Gastrocnemius medialis (tissue), 4 donors: ENCODE data around the gene MEIS2. TPM values are rescaled to one million over a fixed set of nuclear protein-coding genes. Genes with fewer than 3 reads are reported as not detected.

Experiments used
- ATAC-seq, 2 donors: fragments of 150-250 bp; one replicate each; pipeline ENCODE4 v1.9.1; 2016
- DNase-seq, 2 donors: peaks; one replicate each; pipeline ENCODE4 v3.0.0-alpha.2; 2019
- H3K27ac ChIP-seq, 4 donors: fragments of 200-600 bp; sonication (generic); 1 replicate in 1 of 4; 2 replicates in 3 of 4; pipeline ENCODE4 v1.5.1; 2016 to 2018; ENCODE audit warnings: mild to moderate bottlenecking in 2 of 4, moderate library complexity in 1 of 4
- H3K27me3 ChIP-seq, 3 donors: fragments of 200-600 bp; sonication (generic) in 2 of 3; 1 replicate in 1 of 3; 2 replicates in 2 of 3; pipeline versions ENCODE4 v1.5.1 to v1.6.0; 2016 to 2019; ENCODE audit warnings: mild to moderate bottlenecking in 1 of 3, moderate library complexity in 1 of 3
- H3K36me3 ChIP-seq, 2 donors: fragments of 200-600 bp; sonication (generic) in 1 of 2; one replicate each; pipeline ENCODE4 v1.5.1; 2017 to 2018
- H3K4me1 ChIP-seq, 2 donors: fragments of 200-600 bp; sonication (generic) in 1 of 2; one replicate each; pipeline ENCODE4 v1.5.1; 2016 to 2017; ENCODE audit warnings: mild to moderate bottlenecking in 2 of 2
- H3K4me3 ChIP-seq, 4 donors: fragments of 200-600 bp; sonication (generic) in 3 of 4; 1 replicate in 1 of 4; 2 replicates in 3 of 4; pipeline ENCODE4 v1.5.1; 2016 to 2019; ENCODE audit warnings: mild to moderate bottlenecking in 2 of 4
- H3K9me3 ChIP-seq, 3 donors: fragments of 200-600 bp; sonication (generic) in 2 of 3; 1 replicate in 1 of 3; 2 replicates in 2 of 3; pipeline ENCODE4 v1.5.1; 2016 to 2019
- POLR2A ChIP-seq, 2 donors: fragments of 450-650 bp; IDR thresholded peaks; one replicate each; pipeline ENCODE4 v1.6.1; 2017; ENCODE audit warnings: antibody characterized with exemption in 2 of 2, mild to moderate bottlenecking in 2 of 2, moderate library complexity in 2 of 2
- in situ Hi-C, 4 donors: fragments of 200-750 bp; cut with MboI; loops; one replicate each; pipeline versions ENCODE4 v1.15.0 to v1.8.0; 2017; ENCODE audit warnings: low sequenced_read_pairs in 4 of 4
- intact Hi-C: fragments of 100-400 bp; cut with DNase I; formaldehyde crosslinking; loops from one replicate; pipeline ENCODE4 v1.15.1; 2023; ENCODE audit warnings: low total_unique reads
- total RNA-seq, 4 donors: library from RNA; depleted of rRNA; stranded (reverse); fragments of >200 nt; gene quantifications; one replicate each; pipeline versions ENCODE4 v1.1.0 to v1.2.3, GENCODE V29; 2016
- TF ChIP-seq, protein P1 (sequence below), 5 experiments: fragments of 450-650 bp in 3 of 5; fragments of 200-600 bp in 2 of 5; sonication (generic) in 2 of 5; IDR thresholded peaks in 4 of 5; conservative IDR thresholded peaks in 1 of 5; 1 replicate in 4 of 5; 2 replicates in 1 of 5; pipeline ENCODE4 v1.5.1; 2016 to 2019; ENCODE audit warnings: antibody characterized with exemption in 5 of 5, mild to moderate bottlenecking in 3 of 5, moderate library complexity in 3 of 5

The MEIS2 gene
- total RNA-seq, 4 donors from 2014 or later: 0.31 to 1.8 (median 0.40) TPM; not detected in 1

DNA sequence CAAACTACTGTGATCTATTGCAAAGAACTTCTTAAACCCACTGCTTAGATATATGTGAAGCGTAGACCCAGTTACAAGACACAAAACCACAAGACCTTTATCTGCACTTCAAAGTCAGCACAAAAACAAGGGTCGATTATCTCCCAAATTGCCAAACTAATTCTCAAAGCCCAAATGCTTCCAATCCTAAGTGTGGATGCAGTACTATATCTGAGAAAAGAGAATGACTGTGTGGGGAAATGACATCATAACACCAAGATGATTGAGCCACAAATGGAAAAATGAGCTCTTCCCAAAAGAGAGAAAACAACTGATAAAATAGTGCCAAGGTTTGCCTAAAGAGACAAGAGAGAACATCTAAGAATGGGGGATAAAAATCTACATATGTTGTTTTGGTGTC is 86.2 kb downstream of the MEIS2 start:
- H3K9me3 ChIP-seq: no peaks in the 10 kb centered on the region
- no peak overlapping the region for H3K4me3 ChIP-seq
- DNase-seq (no peak), ATAC-seq (no peak)
- TF ChIP-seq, protein P1, sequence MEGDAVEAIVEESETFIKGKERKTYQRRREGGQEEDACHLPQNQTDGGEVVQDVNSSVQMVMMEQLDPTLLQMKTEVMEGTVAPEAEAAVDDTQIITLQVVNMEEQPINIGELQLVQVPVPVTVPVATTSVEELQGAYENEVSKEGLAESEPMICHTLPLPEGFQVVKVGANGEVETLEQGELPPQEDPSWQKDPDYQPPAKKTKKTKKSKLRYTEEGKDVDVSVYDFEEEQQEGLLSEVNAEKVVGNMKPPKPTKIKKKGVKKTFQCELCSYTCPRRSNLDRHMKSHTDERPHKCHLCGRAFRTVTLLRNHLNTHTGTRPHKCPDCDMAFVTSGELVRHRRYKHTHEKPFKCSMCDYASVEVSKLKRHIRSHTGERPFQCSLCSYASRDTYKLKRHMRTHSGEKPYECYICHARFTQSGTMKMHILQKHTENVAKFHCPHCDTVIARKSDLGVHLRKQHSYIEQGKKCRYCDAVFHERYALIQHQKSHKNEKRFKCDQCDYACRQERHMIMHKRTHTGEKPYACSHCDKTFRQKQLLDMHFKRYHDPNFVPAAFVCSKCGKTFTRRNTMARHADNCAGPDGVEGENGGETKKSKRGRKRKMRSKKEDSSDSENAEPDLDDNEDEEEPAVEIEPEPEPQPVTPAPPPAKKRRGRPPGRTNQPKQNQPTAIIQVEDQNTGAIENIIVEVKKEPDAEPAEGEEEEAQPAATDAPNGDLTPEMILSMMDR (IDR thresholded peaks at IDR 0.05 in 4 of 5, conservative IDR thresholded peaks at IDR 0.05 in 1 of 5): no peak
- no peak for TF ChIP-seq POLR2A (IDR thresholded peaks at IDR 0.05)
- H3K27ac ChIP-seq: no peak overlapping the region
- in situ Hi-C loops: no loop called here
- intact Hi-C loops: no loop called here
- H3K4me1 ChIP-seq: no peaks in the 10 kb centered on the region
- H3K27me3 ChIP-seq: peaks cover 0 to 5% (median 3%) of the 10 kb centered on the region in 3 donors
- no peaks in the 10 kb centered on the region for H3K36me3 ChIP-seq

DNA sequence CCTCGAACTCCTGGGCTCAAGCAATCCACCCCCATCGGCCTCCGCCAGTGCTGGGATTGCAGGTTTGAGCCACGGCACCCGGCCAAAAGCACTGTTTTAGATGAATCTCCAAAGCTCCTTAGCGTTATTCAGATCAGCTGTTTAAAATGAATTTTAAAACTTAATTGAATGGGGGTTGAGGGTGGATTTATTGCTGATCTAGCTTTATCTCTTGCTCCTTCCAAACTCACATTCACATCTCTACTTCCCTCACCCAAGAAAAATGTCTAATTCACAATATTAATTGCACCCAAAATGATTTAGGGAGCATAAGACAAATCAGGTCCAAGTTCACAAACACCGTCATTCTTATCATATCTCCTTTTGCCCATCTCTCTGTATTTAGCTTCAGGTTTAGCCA is 89.8 kb downstream of the MEIS2 start:
- H3K9me3 ChIP-seq: no peaks in the 10 kb centered on the region
- peaks cover 0 to 5% (median 3%) of the 10 kb centered on the region in 3 donors for H3K27me3 ChIP-seq
- H3K36me3 ChIP-seq: no peaks in the 10 kb centered on the region
- intact Hi-C loops (no loop called here), in situ Hi-C loops (no loop called here)
- DNase-seq: no peak
- H3K4me3 ChIP-seq: no peak overlapping the region
- no peak overlapping the region for H3K27ac ChIP-seq
- no peaks in the 10 kb centered on the region for H3K4me1 ChIP-seq
- no peak for TF ChIP-seq POLR2A (IDR thresholded peaks at IDR 0.05)
- TF ChIP-seq, protein P1 (IDR thresholded peaks at IDR 0.05 in 4 of 5, conservative IDR thresholded peaks at IDR 0.05 in 1 of 5): no peak
- no peak for ATAC-seq

DNA sequence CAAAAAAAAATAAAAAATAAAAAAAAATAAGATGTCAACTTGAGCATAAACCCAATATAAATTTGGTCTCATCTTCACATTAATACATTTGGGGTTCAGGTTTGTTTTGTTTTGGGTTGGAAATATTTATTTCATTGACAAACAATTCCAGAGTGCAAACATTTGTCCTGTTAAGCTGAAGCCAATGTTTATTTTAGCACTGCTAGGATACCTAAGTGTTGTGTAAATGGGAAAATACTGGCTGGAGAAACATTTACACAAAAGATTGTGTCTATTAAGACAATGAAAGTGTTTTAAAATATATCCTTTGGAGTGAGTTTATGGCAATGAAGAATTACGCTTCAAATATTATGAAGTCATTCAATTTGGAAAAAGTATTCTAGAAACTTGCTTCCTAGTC is 91.1 kb downstream of the MEIS2 start:
- no peaks in the 10 kb centered on the region for H3K36me3 ChIP-seq
- H3K9me3 ChIP-seq: no peaks in the 10 kb centered on the region
- H3K27me3 ChIP-seq: peaks cover 0 to 5% (median 3%) of the 10 kb centered on the region in 3 donors
- no peaks in the 10 kb centered on the region for H3K4me1 ChIP-seq
- DNase-seq (no peak), ATAC-seq (no peak)
- TF ChIP-seq POLR2A (IDR thresholded peaks at IDR 0.05): no peak
- TF ChIP-seq, protein P1 (IDR thresholded peaks at IDR 0.05 in 4 of 5, conservative IDR thresholded peaks at IDR 0.05 in 1 of 5): no peak
- in situ Hi-C loops: no loop called here
- no peak overlapping the region for H3K4me3 ChIP-seq
- intact Hi-C loops: no loop called here
- no peak overlapping the region for H3K27ac ChIP-seq

DNA sequence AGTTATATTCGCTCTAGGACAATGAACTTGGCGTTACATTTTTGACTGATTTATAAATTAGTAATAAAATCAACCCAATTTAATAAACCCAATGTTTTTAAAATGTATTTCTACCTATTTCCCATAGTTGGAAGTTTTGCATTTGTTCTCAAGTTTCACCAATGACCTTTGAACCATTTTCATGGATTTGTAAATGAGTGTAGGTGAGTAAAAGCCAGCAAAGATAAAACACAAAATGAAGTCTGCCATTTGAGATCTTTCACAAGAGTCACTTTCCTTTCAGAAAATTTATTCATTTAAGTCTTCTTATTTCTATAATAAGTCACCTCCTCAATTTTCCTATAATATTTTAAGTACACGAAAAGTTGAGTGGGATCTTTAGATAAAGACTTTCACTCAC is 92.1 kb downstream of the MEIS2 start:
- H3K4me1 ChIP-seq: no peaks in the 10 kb centered on the region
- intact Hi-C loops (no loop called here), in situ Hi-C loops (no loop called here)
- H3K36me3 ChIP-seq: no peaks in the 10 kb centered on the region
- TF ChIP-seq, protein P1 (IDR thresholded peaks at IDR 0.05 in 4 of 5, conservative IDR thresholded peaks at IDR 0.05 in 1 of 5): no peak
- TF ChIP-seq POLR2A (IDR thresholded peaks at IDR 0.05): no peak
- ATAC-seq (no peak), DNase-seq (no peak)
- no peak overlapping the region for H3K27ac ChIP-seq
- H3K27me3 ChIP-seq: no peaks in the 10 kb centered on the region
- no peaks in the 10 kb centered on the region for H3K9me3 ChIP-seq
- no peak overlapping the region for H3K4me3 ChIP-seq

DNA sequence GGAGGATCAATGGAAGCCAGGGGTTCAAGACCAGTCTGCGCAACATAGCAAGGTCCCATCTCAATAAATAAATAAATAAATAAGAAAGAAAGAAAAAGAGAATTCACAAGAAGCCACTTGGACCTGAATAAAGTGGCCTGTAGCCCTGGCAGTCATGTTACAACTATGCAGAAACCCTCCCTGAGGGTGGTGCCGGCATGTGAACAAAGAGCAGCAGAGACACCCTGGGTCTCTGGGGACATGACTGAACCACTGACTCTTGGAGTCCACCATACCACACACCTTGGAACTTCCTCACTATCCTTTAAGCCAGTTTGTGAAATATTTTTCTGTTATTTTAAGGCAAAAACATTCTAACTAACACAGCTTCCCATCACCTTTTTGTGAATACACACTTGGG is 93.0 kb downstream of the MEIS2 start:
- H3K4me3 ChIP-seq: no peak overlapping the region
- DNase-seq (no peak), ATAC-seq (no peak)
- TF ChIP-seq, protein P1 (IDR thresholded peaks at IDR 0.05 in 4 of 5, conservative IDR thresholded peaks at IDR 0.05 in 1 of 5): no peak
- TF ChIP-seq POLR2A (IDR thresholded peaks at IDR 0.05): no peak
- intact Hi-C loops (no loop called here), in situ Hi-C loops (no loop called here)
- H3K9me3 ChIP-seq: no peaks in the 10 kb centered on the region
- no peak overlapping the region for H3K27ac ChIP-seq
- no peaks in the 10 kb centered on the region for H3K27me3 ChIP-seq
- no peaks in the 10 kb centered on the region for H3K36me3 ChIP-seq
- no peaks in the 10 kb centered on the region for H3K4me1 ChIP-seq
